Thoracic aorta (tissue), 2 donors: Measurements from ENCODE around the gene WBP2. TPM values are rescaled to one million over a fixed set of nuclear protein-coding genes. Genes with fewer than 3 reads are reported as not detected.
"Not testable (repeated sequence)": the region's sequence is repeated elsewhere in the genome, so short reads cannot be mapped to it uniquely, and the experiment has no call there.

Source experiments
- ATAC-seq: fragments of 150-250 bp; one replicate; pipeline ENCODE4 v1.8.0; 2017; ENCODE audit warnings: low read depth; ENCODE audit not compliant: insufficient number of reproducible peaks, low FRiP score
- DNase-seq: peaks from one replicate; pipeline ENCODE4 v3.0.0-alpha.2; 2020; ENCODE audit warnings: low spot score
- H3K27ac ChIP-seq, 2 donors: fragments of 200-600 bp; sonication (generic); 1 replicate in 1 of 2; 2 replicates in 1 of 2; pipeline ENCODE4 v1.5.1; 2016; ENCODE audit warnings: mild to moderate bottlenecking in 2 of 2, moderate library complexity in 2 of 2
- H3K27me3 ChIP-seq: fragments of 200-600 bp; sonication (generic); replicated peaks from 2 replicates; pipeline ENCODE4 v1.6.0; 2016; ENCODE audit warnings: mild to moderate bottlenecking; ENCODE audit not compliant: insufficient read depth
- H3K36me3 ChIP-seq: fragments of 200-600 bp; sonication (generic); one replicate; pipeline ENCODE4 v1.5.1; 2016
- H3K4me1 ChIP-seq, 2 donors: fragments of 200-600 bp; sonication (generic); 1 replicate in 1 of 2; 2 replicates in 1 of 2; pipeline versions ENCODE4 v1.5.1 to v1.6.0; 2016; ENCODE audit warnings: low read depth in 2 of 2, mild to moderate bottlenecking in 1 of 2; ENCODE audit not compliant: control insufficient read depth in 1 of 2
- H3K4me3 ChIP-seq: fragments of 200-600 bp; sonication (generic); 2 replicates; pipeline ENCODE4 v1.5.1; 2016; ENCODE audit warnings: mild to moderate bottlenecking
- H3K9me3 ChIP-seq: fragments of 200-600 bp; sonication (generic); 2 replicates; pipeline ENCODE4 v1.5.1; 2016
- CTCF ChIP-seq: fragments of 200-600 bp; sonication (generic); IDR thresholded peaks from one replicate; pipeline ENCODE4 v1.5.1; 2019; ENCODE audit warnings: antibody characterized with exemption
- total RNA-seq, 2 donors: library from RNA; depleted of rRNA; stranded (reverse); fragments of >200 nt; gene quantifications; one replicate each; pipeline versions ENCODE4 v1.1.0 to v1.2.3, GENCODE V29; 2016

WBP2 gene
- total RNA-seq, 2 donors from 2014 or later: 55.8 to 83.1 TPM

- no peak overlapping the region for H3K4me3 ChIP-seq
- TF ChIP-seq CTCF: no peak
- no peak for ATAC-seq
- H3K36me3 ChIP-seq: peaks cover 81% of the 10 kb centered on the region
- H3K27me3 ChIP-seq: no peaks in the 10 kb centered on the region
- no peak overlapping the region for H3K27ac ChIP-seq
- H3K4me1 ChIP-seq: peaks cover 0 to 3% of the 10 kb centered on the region in 2 donors
- no peaks in the 10 kb centered on the region for H3K9me3 ChIP-seq
- DNase-seq: no peak
Observed at GRCh38 chr17:75814021-75814395, 41.1 kb downstream of the WBP2 start.

- Histone ChIP-seq H3K36me3 (peaks cover 74% of the 10 kb centered on the region), H3K27ac (no peak overlapping the region), H3K4me1 (peaks cover 5 to 8% of the 10 kb centered on the region in 2 donors), H3K27me3 (no peaks in the 10 kb centered on the region), H3K9me3 (no peaks in the 10 kb centered on the region), H3K4me3 (no peak overlapping the region)
- no peak for TF ChIP-seq CTCF
- no peak for DNase-seq
- no peak for ATAC-seq
Observed at GRCh38 chr17:75813081-75814020, 41.8 kb downstream of the WBP2 start.

GRCh38 chr17:75812096-75813013 is 42.8 kb downstream of the WBP2 start:
- no peak for TF ChIP-seq CTCF
- H3K9me3 ChIP-seq: no peaks in the 10 kb centered on the region
- peaks cover 64% of the 10 kb centered on the region for H3K36me3 ChIP-seq
- H3K27me3 ChIP-seq: no peaks in the 10 kb centered on the region
- ATAC-seq (no peak), DNase-seq (no peak)
- no peak overlapping the region for H3K4me3 ChIP-seq
- H3K4me1 ChIP-seq: peaks cover 9 to 13% of the 10 kb centered on the region in 2 donors
- no peak overlapping the region for H3K27ac ChIP-seq

- H3K4me1 ChIP-seq: peaks cover 9 to 13% of the 10 kb centered on the region in 2 donors
- no peak overlapping the region for H3K27ac ChIP-seq
- no peak overlapping the region for H3K4me3 ChIP-seq
- H3K9me3 ChIP-seq: no peaks in the 10 kb centered on the region
- TF ChIP-seq CTCF: no peak
- H3K27me3 ChIP-seq: no peaks in the 10 kb centered on the region
- no peak for DNase-seq
- ATAC-seq: no peak
- H3K36me3 ChIP-seq: peaks cover 52% of the 10 kb centered on the region
Observed at GRCh38 chr17:75811174-75811573, 44.0 kb downstream of the WBP2 start.

GRCh38 chr17:75810756-75811155 is 44.4 kb downstream of the WBP2 start:
- not testable (repeated sequence) for DNase-seq, H3K27me3 ChIP-seq, H3K4me3 ChIP-seq, H3K27ac ChIP-seq, H3K9me3 ChIP-seq, ATAC-seq
- Histone ChIP-seq H3K4me1 (peaks cover 9 to 13% of the 10 kb centered on the region in 2 donors), H3K36me3 (peaks cover 50% of the 10 kb centered on the region)
